IPS-18a (cell line): ENCODE data around the gene SF3A1.
"Not testable (repeated sequence)": the region's sequence is repeated elsewhere in the genome, so short reads cannot be mapped to it uniquely, and the experiment has no call there.

Experiments used
- H3K27ac ChIP-seq: one replicate; pipeline ENCODE4 v1.5.1; 2013; ENCODE audit warnings: low read length
- H3K27me3 ChIP-seq: one replicate; pipeline ENCODE4 v1.6.1; 2013; ENCODE audit warnings: mild to moderate bottlenecking, low read length; ENCODE audit not compliant: control insufficient read depth, insufficient read depth
- H3K36me3 ChIP-seq: one replicate; pipeline ENCODE4 v1.6.1; 2013; ENCODE audit warnings: low read depth, low read length; ENCODE audit not compliant: control insufficient read depth
- H3K4me1 ChIP-seq: one replicate; pipeline ENCODE4 v1.6.1; 2013; ENCODE audit warnings: low read depth, low read length; ENCODE audit not compliant: control insufficient read depth
- H3K4me3 ChIP-seq: one replicate; pipeline ENCODE4 v1.5.1; 2013; ENCODE audit warnings: low read length
- H3K9ac ChIP-seq: one replicate; pipeline ENCODE4 v1.6.1; 2013; ENCODE audit warnings: mild to moderate bottlenecking, low read length, moderate library complexity
- H3K9me3 ChIP-seq: one replicate; pipeline ENCODE4 v1.6.1; 2013; ENCODE audit warnings: low read depth, low read length; ENCODE audit not compliant: control insufficient read depth

The SF3A1 gene

DNA sequence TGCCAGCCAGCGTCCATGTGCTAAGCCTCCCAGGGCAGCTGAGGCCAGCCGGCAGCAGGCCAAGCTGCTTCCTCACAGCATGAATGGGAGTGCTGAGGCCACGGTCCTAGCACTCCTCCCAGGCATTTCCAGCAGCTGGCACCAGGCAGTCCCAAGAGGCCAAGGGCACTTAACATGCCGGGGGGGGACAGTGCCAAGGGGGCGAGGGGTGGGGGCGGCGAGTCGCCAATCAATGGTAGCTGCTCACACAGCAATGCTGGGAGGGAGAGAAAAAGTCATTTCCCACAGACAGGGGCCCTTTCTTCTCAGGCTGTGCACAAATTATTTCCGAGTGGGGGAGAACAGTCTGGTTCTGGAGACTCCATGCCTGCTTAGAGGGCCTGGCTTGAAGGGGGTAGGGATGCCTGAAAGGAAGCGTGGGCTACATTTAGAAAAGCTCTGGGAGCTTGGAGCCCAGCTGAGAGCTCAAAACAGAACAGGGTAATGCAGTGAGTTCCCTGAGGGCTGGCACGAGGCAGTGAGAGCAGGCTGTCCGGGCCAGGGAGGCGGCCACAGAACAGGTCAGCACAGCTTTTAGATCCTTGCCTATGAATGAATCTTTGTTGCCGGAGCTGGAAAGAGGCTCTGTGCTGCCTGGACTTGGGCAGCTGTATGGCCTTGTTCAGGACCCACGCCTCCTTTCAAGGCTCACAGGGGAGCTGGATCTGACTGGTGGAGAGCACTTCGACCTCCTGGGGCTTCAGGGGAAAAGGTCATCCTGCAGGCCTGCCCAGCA is 15.6 kb downstream of the SF3A1 start:
- H3K9ac ChIP-seq: no peak overlapping the region
- no peak overlapping the region for H3K27ac ChIP-seq
- no peaks in the 10 kb centered on the region for H3K27me3 ChIP-seq
- H3K9me3 ChIP-seq: no peaks in the 10 kb centered on the region
- H3K4me1 ChIP-seq: no peaks in the 10 kb centered on the region
- peaks cover 98% of the 10 kb centered on the region for H3K36me3 ChIP-seq
- no peak overlapping the region for H3K4me3 ChIP-seq

DNA sequence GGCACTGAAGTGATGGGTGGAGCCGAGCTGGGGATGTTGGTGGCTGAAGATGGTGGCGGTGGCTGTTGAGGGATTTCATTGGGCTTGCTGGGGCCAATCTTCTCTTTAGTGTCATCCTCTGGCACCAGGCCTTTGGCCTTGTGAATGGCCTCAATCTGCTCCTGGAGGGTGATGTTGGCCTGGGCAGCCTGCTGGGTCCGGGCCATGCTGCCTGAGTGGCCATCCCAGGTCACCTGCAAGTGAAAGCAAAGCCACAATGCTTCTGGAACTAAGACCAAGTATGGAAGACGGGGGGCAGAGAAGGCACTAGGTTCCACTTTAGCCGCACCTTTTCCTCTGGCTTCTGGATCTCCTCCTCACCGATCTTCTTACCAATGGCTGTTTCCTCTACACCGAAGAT is 17.9 kb downstream of the SF3A1 start:
- Histone ChIP-seq H3K9ac (no peak overlapping the region), H3K27ac (no peak overlapping the region), H3K27me3 (no peaks in the 10 kb centered on the region), H3K9me3 (no peaks in the 10 kb centered on the region), H3K4me3 (no peak overlapping the region), H3K36me3 (peaks cover 98% of the 10 kb centered on the region), H3K4me1 (no peaks in the 10 kb centered on the region)

DNA sequence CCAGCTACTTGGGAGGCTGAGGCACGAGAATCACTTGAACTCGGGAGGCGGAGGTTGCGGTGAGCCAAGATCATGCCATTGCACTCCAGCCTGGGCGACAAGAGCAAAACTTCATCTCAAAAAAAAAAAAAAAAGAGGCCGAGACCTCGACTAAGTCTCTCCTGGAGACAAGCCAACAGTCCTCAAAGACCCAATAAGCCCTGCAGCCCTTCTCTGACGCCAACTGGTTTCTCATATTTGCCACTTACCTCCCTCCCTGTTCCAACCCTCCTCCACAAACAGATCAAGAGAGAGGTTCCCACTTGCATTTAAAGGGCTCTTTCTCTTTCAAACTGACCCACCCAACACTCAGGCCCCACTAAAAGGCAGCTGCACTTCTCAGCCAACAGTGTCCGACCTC is 18.4 kb downstream of the SF3A1 start:
- not testable (repeated sequence) for H3K27ac ChIP-seq, H3K4me1 ChIP-seq, H3K27me3 ChIP-seq, H3K4me3 ChIP-seq, H3K9me3 ChIP-seq, H3K9ac ChIP-seq
- H3K36me3 ChIP-seq: peaks cover 98% of the 10 kb centered on the region

DNA sequence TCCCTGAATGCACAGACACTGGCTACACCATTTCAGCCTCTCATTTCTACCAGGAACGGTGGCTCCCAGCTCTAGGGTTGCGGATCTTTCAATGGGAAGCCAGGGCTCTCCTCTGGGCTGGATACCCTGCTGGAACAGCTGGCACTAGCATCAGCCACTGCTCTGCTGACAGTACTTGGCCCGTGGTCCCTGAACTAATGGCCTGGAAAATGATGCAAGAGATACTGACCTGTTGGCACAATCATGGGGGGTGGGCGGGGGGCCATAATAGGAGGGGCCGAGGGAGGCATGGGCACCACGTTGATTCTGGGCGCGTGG is 19.3 kb downstream of the SF3A1 start:
- Histone ChIP-seq H3K36me3 (peaks cover 98% of the 10 kb centered on the region), H3K4me3 (no peak overlapping the region), H3K9ac (no peak overlapping the region), H3K27ac (no peak overlapping the region), H3K4me1 (no peaks in the 10 kb centered on the region), H3K27me3 (no peaks in the 10 kb centered on the region), H3K9me3 (no peaks in the 10 kb centered on the region)

DNA sequence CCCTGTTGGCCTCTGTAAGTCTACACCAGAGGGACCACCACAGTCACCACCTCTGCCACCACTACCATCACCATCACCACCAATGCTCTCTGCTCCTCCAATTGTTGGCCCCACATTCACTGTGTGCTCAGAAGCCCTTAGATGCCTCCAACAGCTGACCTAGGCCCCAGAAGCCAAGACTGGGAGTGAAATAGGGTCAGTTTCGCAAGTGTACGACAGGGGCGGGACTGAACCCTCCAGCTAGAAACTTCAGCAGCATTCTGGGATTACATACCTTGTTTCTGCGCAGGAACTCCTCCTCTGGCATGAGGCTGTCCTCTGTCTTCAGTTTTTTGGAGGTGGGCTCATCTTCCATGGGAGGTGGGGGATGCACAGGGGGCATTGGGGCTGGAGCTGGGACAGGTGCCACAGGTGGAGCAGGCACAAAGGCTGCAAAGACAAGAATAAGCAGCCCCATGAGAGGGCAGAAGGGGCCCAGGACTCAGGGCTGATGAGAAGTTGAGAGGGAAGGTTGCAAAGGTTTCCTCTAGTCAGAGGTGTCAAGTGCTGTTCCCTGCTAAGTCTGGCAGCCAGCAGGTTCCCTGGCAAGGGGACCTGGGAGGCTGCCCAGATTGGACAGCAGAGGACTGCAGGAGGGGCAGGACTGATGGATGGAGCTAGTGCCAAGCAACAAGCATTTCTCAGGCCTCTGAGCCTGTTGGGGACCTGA is 19.8 kb downstream of the SF3A1 start:
- H3K4me3 ChIP-seq: no peak overlapping the region
- no peak overlapping the region for H3K9ac ChIP-seq
- no peaks in the 10 kb centered on the region for H3K9me3 ChIP-seq
- no peak overlapping the region for H3K27ac ChIP-seq
- H3K27me3 ChIP-seq: no peaks in the 10 kb centered on the region
- H3K36me3 ChIP-seq: peaks cover 96% of the 10 kb centered on the region
- no peaks in the 10 kb centered on the region for H3K4me1 ChIP-seq

DNA sequence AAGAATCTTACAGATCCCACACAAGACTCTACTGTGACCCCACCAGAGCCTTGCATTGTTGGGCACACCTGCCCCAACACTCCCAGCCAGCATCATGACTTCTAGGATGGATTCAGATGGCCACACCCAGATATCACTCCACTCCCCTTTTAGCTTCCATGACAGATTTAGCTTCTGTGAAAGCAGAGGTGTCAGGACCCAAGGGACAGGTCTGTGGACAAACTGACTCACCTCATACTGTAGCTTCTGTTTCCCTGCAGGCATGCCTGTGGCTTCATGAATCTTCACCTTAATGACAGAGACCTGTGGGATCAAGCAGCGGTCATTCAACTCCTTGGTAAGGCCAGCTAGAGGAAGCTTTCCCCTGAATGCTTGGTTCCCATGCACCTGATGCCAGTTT is 21.5 kb downstream of the SF3A1 start:
- Histone ChIP-seq H3K9me3 (no peaks in the 10 kb centered on the region), H3K36me3 (peaks cover 84% of the 10 kb centered on the region), H3K27ac (no peak overlapping the region), H3K27me3 (no peaks in the 10 kb centered on the region), H3K9ac (no peak overlapping the region), H3K4me3 (no peak overlapping the region), H3K4me1 (no peaks in the 10 kb centered on the region)

DNA sequence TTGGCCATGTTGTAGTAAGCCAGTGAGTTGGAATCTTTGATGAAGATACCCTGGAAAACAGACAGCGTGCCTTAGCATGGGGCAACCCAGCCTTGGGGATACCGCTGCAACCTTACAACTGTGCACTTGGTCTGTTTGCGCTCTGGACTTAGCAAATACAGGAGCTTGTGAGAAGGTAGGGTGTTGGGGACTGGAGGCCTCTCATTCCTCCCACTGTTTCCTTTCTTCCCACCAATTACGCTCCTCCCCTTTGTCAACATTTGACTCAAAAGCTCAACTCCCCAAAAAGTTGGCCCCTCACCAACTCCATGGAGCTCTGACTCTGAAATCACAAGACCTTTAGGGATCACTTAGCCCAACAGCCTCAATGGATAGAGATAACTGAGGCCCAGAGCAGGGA is 22.0 kb downstream of the SF3A1 start:
- H3K36me3 ChIP-seq: peaks cover 78% of the 10 kb centered on the region
- H3K9ac ChIP-seq: no peak overlapping the region
- no peaks in the 10 kb centered on the region for H3K4me1 ChIP-seq

DNA sequence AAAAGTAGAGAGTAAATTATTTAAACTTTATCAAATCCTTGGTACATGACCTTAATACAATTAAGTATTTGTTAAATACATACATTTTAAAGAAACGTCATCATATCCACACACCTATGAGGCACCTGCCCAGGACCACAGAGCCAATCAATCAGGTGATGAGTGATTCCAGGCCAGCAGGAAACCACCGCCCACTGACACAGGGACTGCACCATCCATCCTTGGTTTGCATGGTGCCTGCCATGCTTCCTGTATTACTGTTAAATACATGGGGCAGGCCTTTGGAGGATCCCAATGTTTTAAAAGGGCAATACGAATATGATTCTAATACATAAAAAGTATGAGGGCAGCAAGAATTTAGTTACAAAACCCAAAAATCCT is 23.0 kb downstream of the SF3A1 start:
- Histone ChIP-seq H3K27me3 (no peaks in the 10 kb centered on the region), H3K4me1 (no peaks in the 10 kb centered on the region), H3K27ac (no peak overlapping the region), H3K36me3 (peaks cover 69% of the 10 kb centered on the region), H3K9ac (no peak overlapping the region), H3K4me3 (no peak overlapping the region), H3K9me3 (no peaks in the 10 kb centered on the region)

More for the DNA sequence above, 22.0 kb downstream of the SF3A1 start:
- no peaks in the 10 kb centered on the region for H3K9me3 ChIP-seq
- H3K4me3 ChIP-seq: no peak overlapping the region
- no peaks in the 10 kb centered on the region for H3K27me3 ChIP-seq
- no peak overlapping the region for H3K27ac ChIP-seq

DNA sequence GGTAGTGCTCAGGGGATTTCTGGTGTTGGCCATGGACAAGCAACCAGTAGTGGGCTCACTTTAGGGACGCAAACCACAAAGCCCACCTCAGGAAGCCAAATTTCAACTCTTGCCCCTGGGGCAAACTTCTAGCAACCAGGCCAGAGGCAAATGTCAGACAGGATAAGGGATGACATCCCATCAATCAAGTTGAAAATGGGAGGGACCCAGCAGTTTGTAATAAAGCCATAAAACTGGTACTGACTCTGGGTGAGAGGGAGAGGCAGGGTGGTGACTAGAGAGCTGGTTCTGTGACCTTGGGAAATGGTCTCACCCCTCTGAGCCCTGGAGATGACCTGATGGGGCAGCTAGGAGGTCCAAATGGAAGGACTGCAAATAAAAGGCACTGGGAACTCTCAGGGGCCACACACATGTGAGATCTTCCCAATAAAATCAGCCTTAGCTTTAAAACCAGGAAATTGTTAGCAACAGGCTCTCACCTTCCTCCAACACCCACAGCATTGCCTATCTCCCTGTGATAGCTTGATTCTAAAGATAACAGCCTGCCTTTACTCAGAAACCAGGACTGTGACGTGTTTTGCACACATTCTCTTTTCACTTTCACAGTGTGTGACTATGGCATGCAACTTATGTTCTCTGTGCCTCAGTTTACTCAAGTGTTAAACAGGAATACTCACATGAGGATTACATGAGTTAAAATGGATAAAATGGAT is 23.5 kb downstream of the SF3A1 start:
- H3K9ac ChIP-seq: no peak overlapping the region
- H3K4me1 ChIP-seq: no peaks in the 10 kb centered on the region
- no peaks in the 10 kb centered on the region for H3K9me3 ChIP-seq
- H3K27me3 ChIP-seq: no peaks in the 10 kb centered on the region
- H3K27ac ChIP-seq: no peak overlapping the region
- H3K4me3 ChIP-seq: no peak overlapping the region
- H3K36me3 ChIP-seq: peaks cover 64% of the 10 kb centered on the region

DNA sequence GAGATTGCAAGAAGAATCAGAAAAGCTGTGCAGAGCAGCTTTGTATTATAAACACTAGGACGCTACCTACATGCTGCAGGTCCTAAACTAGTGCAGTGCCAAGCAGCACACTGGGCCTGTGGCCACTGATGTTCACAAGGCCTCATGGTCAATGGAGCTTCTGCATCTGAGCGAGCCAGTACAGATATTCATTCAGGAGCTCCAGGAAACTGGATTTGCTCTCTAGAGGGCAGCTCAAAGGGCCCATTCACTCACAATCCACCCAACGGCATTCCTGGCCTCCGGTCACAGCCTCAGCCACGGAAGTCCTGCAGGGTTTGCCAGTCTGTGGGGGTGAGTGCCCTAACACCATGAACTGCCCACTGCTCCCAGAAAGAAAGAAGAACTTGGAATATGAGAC is 24.1 kb downstream of the SF3A1 start:
- Histone ChIP-seq H3K36me3 (peaks cover 59% of the 10 kb centered on the region), H3K4me1 (peaks cover 5% of the 10 kb centered on the region), H3K9me3 (no peaks in the 10 kb centered on the region), H3K9ac (no peak overlapping the region), H3K4me3 (no peak overlapping the region), H3K27ac (no peak overlapping the region), H3K27me3 (no peaks in the 10 kb centered on the region)

DNA sequence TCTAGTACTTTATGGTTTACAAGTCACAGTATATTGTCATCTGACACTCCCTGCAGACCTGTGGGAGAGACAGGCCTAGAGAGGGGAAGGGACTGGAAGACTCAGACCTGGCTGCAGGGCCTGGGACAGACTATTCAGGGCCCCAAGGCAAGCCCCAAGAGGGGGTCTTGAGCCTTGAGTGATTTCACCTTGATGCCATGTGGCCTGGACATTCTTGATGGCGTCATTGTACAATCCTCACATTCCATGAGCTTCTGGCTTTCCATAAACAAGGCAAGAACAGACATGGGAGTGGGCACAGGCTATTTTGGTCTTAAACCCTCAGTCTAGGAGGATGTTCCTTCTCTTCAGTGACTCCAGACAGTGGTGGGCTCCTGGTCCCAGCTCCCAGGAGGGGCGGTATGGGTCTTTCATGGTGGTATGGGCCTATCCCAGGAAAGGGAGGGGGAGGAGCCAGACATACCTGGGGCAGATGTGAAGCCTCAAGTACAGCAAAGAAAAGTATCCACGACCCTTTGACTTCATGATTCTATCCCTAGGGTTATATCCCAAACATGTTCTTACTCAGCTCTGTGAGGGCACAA is 28.1 kb downstream of the SF3A1 start:
- Histone ChIP-seq H3K27me3 (no peaks in the 10 kb centered on the region), H3K4me1 (peaks cover 13% of the 10 kb centered on the region), H3K4me3 (no peak overlapping the region), H3K9ac (no peak overlapping the region), H3K36me3 (peaks cover 19% of the 10 kb centered on the region), H3K9me3 (no peaks in the 10 kb centered on the region), H3K27ac (no peak overlapping the region)
